Measurements from ENCODE around the gene NCOA1. TPM values are rescaled to one million over a fixed set of nuclear protein-coding genes. Genes with fewer than 3 reads are reported as not detected.
"Not testable (repeated sequence)": the region's sequence is repeated elsewhere in the genome, so short reads cannot be mapped to it uniquely, and the experiment has no call there.

Gene NCOA1
- total RNA-seq, 8 experiments from 2014 or later: 18.7 to 65.8 (median 22.0) TPM

- ATAC-seq (replicated peaks in 6 of 8): no peak
- H3K4me1 ChIP-seq (replicated peaks in 1 of 2): no peaks in the 10 kb centered on the region
- WGBS, 10 experiments: 65 to 100% (median 93%) methylated on average over 1 to 2 of the region's 2 CpGs
- in situ Hi-C loops (cut with MboI; ENCODE audit: low pct_unique_long_range_greater_than_20kb in 2 of 9, low sequenced_read_pairs in 9 of 9, unreplicated experiment in 9 of 9): no loop called here
- no peak overlapping the region for H3K27ac ChIP-seq
- H3K4me3 ChIP-seq: no peak overlapping the region
Observed at GRCh38 chr2:24514820-24515219, 23.8 kb downstream of the NCOA1 start.

DNA sequence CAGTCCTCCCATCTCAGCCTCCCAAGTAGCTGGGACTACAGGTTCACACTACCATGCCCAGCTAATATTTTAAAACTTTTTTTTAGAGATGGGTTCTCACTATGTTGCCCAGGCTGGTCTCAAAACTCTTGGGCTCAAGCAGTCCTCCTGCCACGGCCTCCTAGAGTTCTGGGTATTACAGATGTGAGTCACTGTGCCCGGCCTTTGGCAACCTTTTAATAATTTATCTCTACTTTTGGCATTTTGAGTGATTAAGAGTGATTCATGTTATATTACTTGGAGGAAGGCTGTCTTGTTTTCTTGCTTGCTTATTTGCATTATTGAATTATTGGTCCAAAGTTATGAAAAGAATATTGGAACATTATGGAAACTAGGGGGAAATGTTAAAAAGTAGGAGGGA lies 24.3 kb downstream of the NCOA1 start:
- no peak overlapping the region for H3K4me3 ChIP-seq
- 40 to 100% (median 81%) methylated on average over 1 to 2 of the region's 2 CpGs; no CpG with 5 or more reads in 4 of the 10 experiments for WGBS, 10 experiments
- H3K4me1 ChIP-seq (replicated peaks in 1 of 2): no peaks in the 10 kb centered on the region
- no peak overlapping the region for H3K27ac ChIP-seq
- no peak for ATAC-seq (replicated peaks in 6 of 8)
- in situ Hi-C loops (cut with MboI; ENCODE audit: low pct_unique_long_range_greater_than_20kb in 2 of 9, low sequenced_read_pairs in 9 of 9, unreplicated experiment in 9 of 9): no loop called here

GRCh38 chr2:24515831-24516230 lies 24.8 kb downstream of the NCOA1 start:
- no peaks in the 10 kb centered on the region for H3K4me1 ChIP-seq (replicated peaks in 1 of 2)
- in situ Hi-C loops (cut with MboI; ENCODE audit: low pct_unique_long_range_greater_than_20kb in 2 of 9, low sequenced_read_pairs in 9 of 9, unreplicated experiment in 9 of 9): no loop called here
- peak in 2 of 8 experiments; percentile 24 to 44 for ATAC-seq (replicated peaks in 6 of 8)
- H3K27ac ChIP-seq: no peak overlapping the region
- WGBS, 10 experiments: 100% methylated on average over 1 to 2 of the region's 2 CpGs; no CpG with 5 or more reads in 8 of the 10 experiments
- no peak overlapping the region for H3K4me3 ChIP-seq

DNA sequence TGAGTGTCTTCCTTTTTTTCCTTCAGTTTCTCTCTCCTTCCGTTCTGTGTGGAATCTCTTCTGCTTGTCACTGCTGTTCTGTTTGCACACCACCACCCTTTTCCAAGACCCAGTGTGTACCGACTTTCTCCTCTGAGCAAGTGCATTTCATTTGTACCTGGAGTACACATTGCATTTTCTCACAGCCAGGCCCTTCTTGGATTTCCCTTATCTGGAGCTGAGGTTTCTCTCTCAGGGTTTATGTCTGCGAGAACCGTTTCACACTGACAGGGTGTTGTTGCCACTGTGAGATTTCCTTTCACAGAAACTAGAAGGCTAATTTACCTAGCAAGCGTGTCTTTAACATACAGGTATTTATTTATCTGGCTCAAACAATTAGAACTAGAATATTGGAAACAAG lies 26.2 kb downstream of the NCOA1 start:
- Histone ChIP-seq H3K27ac (no peak overlapping the region), H3K4me1 (replicated peaks in 1 of 2) (no peaks in the 10 kb centered on the region), H3K4me3 (no peak overlapping the region)
- peak in 1 of 8 experiments; percentile 39 for ATAC-seq (replicated peaks in 6 of 8)
- 71 to 100% (median 84%) methylated on average over 2 to 5 of the region's 5 CpGs; no CpG with 5 or more reads in 1 of the 10 experiments for WGBS, 10 experiments
- in situ Hi-C loops (cut with MboI; ENCODE audit: low pct_unique_long_range_greater_than_20kb in 2 of 9, low sequenced_read_pairs in 9 of 9, unreplicated experiment in 9 of 9): no loop called here

DNA sequence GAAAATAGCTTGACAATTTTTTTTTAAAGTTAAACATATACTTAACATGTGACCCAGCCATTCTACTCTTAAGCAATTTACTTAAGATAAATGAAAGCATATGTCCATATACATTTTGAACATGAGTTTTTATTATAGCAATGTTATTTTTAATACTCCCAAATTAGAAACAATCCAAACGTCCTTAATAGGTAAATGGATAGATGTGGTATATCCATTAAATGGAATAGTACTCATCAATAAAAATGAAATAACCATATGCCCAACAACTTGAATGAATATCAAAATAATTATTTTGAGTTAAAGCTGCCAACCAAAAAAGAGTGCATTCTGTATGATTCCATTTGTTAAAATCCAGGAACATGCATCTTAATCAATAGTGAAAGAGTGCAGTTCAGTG lies 29.1 kb downstream of the NCOA1 start:
- in situ Hi-C loops (cut with MboI; ENCODE audit: low pct_unique_long_range_greater_than_20kb in 2 of 9, low sequenced_read_pairs in 9 of 9, unreplicated experiment in 9 of 9): no loop called here
- 17 to 100% (median 64%) methylated on average over 1 of the region's 1 CpG; no CpG with 5 or more reads in 3 of the 10 experiments for WGBS, 10 experiments
- H3K4me1 ChIP-seq (replicated peaks in 1 of 2): no peaks in the 10 kb centered on the region
- no peak for ATAC-seq (replicated peaks in 6 of 8)
- no peak overlapping the region for H3K27ac ChIP-seq
- no peak overlapping the region for H3K4me3 ChIP-seq

- Histone ChIP-seq H3K4me3 (no peak overlapping the region), H3K27ac (no peak overlapping the region), H3K4me1 (replicated peaks in 1 of 2) (no peaks in the 10 kb centered on the region)
- in situ Hi-C loops (cut with MboI; ENCODE audit: low pct_unique_long_range_greater_than_20kb in 2 of 9, low sequenced_read_pairs in 9 of 9, unreplicated experiment in 9 of 9): no loop called here
- 57 to 100% (median 100%) methylated on average over 1 of the region's 1 CpG; no CpG with 5 or more reads in 3 of the 10 experiments for WGBS, 10 experiments
- no peak for ATAC-seq (replicated peaks in 6 of 8)
Observed at GRCh38 chr2:24521162-24521857, 30.3 kb downstream of the NCOA1 start.

GRCh38 chr2:24521975-24522639 lies 31.1 kb downstream of the NCOA1 start:
- WGBS, 10 experiments: 83 to 100% (median 94%) methylated on average over 2 to 3 of the region's 3 CpGs; no CpG with 5 or more reads in 2 of the 10 experiments
- in situ Hi-C loops (cut with MboI; ENCODE audit: low pct_unique_long_range_greater_than_20kb in 2 of 9, low sequenced_read_pairs in 9 of 9, unreplicated experiment in 9 of 9): no loop called here

DNA sequence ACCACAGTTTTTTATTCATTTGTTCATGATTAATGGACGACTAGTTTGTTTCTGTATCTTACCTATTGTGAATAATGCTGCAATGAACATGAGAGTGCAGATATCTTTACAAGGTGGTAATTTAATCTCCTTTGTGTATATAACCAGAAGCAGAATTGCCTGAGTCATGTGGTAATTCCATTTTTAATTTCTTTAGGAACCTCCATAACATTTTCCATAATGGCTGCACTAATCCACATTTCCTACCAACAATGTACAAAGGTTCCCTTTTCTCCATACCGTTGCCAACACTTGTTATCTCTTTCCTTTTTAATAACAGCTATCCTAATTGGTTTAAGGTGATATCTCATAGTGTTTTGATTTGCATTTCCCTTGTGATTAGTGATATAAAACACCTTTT lies 36.5 kb downstream of the NCOA1 start:
- 40 to 100% (median 81%) methylated on average over 1 to 2 of the region's 2 CpGs; no CpG with 5 or more reads in 1 of the 10 experiments for WGBS, 10 experiments
- Histone ChIP-seq H3K4me3 (no peak overlapping the region), H3K27ac (no peak overlapping the region), H3K4me1 (replicated peaks in 1 of 2) (no peaks in the 10 kb centered on the region)
- in situ Hi-C loops (cut with MboI; ENCODE audit: low pct_unique_long_range_greater_than_20kb in 2 of 9, low sequenced_read_pairs in 9 of 9, unreplicated experiment in 9 of 9): no loop called here
- ATAC-seq (replicated peaks in 6 of 8): no peak

More at GRCh38 chr2:24521975-24522639, 31.1 kb downstream of the NCOA1 start:
- Histone ChIP-seq H3K4me3 (no peak overlapping the region), H3K4me1 (replicated peaks in 1 of 2) (no peaks in the 10 kb centered on the region), H3K27ac (no peak overlapping the region)
- no peak for ATAC-seq (replicated peaks in 6 of 8)

DNA sequence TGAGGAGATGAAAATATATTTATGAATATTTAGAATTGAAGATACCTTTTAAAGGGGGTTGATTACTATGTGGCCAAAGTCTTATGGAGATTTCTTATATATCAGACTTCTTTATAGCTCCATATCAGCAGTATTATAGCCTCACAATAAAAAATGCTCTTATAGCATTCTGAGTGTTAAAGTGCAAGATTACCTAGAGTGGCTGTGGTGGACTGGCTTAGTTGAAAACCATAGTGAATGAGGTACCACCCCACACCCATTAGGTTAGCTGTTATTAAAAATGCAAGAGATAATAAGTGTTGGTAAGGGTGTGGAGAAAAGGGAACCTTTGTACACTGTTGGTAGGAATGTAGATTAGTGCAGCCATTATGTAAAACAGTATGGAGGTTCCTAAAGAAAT lies 39.7 kb downstream of the NCOA1 start:
- in situ Hi-C loops (cut with MboI; ENCODE audit: low pct_unique_long_range_greater_than_20kb in 2 of 9, low sequenced_read_pairs in 9 of 9, unreplicated experiment in 9 of 9): no loop called here
- ATAC-seq (replicated peaks in 6 of 8): no peak
- no peak overlapping the region for H3K4me3 ChIP-seq

GRCh38 chr2:24531610-24532009 lies 40.6 kb downstream of the NCOA1 start:
- 80 to 100% (median 100%) methylated on average over 1 to 2 of the region's 6 CpGs; no CpG with 5 or more reads in 7 of the 10 experiments for WGBS, 10 experiments
- H3K4me3 ChIP-seq; in situ Hi-C loops (cut with MboI; ENCODE audit: low pct_unique_long_range_greater_than_20kb in 2 of 9, low sequenced_read_pairs in 9 of 9, unreplicated experiment in 9 of 9); H3K27ac ChIP-seq; ATAC-seq (replicated peaks in 6 of 8); H3K4me1 ChIP-seq (replicated peaks in 1 of 2): not testable (repeated sequence)

More for the DNA sequence above, 39.7 kb downstream of the NCOA1 start:
- no peak overlapping the region for H3K27ac ChIP-seq
- H3K4me1 ChIP-seq (replicated peaks in 1 of 2): no peaks in the 10 kb centered on the region

GRCh38 chr2:24532057-24532456 lies 41.0 kb downstream of the NCOA1 start:
- H3K27ac ChIP-seq; H3K4me3 ChIP-seq; H3K4me1 ChIP-seq (replicated peaks in 1 of 2); in situ Hi-C loops (cut with MboI; ENCODE audit: low pct_unique_long_range_greater_than_20kb in 2 of 9, low sequenced_read_pairs in 9 of 9, unreplicated experiment in 9 of 9); ATAC-seq (replicated peaks in 6 of 8): not testable (repeated sequence)
- WGBS, 10 experiments: 100% methylated on average over 1 of the region's 1 CpG; no CpG with 5 or more reads in 8 of the 10 experiments

DNA sequence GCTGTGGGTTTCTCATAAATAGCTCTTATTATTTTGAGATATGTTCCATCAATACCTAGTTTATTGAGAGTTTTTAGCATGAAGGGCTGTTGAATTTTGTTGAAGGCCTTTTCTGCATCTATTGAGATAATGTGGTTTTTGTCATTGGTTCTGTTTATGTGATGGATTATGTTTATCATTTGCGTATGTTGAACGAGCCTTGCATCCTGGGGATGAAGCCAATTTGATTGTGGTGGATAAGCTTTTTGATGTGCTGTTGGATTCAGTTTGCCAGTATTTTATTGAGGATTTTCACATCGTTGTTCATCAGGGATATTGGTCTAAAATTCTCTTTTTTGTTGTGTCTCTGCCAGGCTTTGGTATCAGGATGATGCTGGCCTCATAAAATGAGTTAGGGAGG lies 42.5 kb downstream of the NCOA1 start:
- H3K4me3 ChIP-seq; H3K4me1 ChIP-seq (replicated peaks in 1 of 2); ATAC-seq (replicated peaks in 6 of 8); H3K27ac ChIP-seq; in situ Hi-C loops (cut with MboI; ENCODE audit: low pct_unique_long_range_greater_than_20kb in 2 of 9, low sequenced_read_pairs in 9 of 9, unreplicated experiment in 9 of 9): not testable (repeated sequence)
- WGBS, 10 experiments: 42 to 100% (median 100%) methylated on average over 1 to 3 of the region's 3 CpGs; no CpG with 5 or more reads in 6 of the 10 experiments

- WGBS, 10 experiments: 83 to 100% (median 94%) methylated on average over 2 to 4 of the region's 4 CpGs
- no peak overlapping the region for H3K4me3 ChIP-seq
- ATAC-seq (replicated peaks in 6 of 8): no peak
- H3K27ac ChIP-seq: no peak overlapping the region
- in situ Hi-C loops (cut with MboI; ENCODE audit: low pct_unique_long_range_greater_than_20kb in 2 of 9, low sequenced_read_pairs in 9 of 9, unreplicated experiment in 9 of 9): no loop called here
- H3K4me1 ChIP-seq (replicated peaks in 1 of 2): no peaks in the 10 kb centered on the region
Observed at GRCh38 chr2:24538720-24539119, 47.7 kb downstream of the NCOA1 start.
